Head of caudate nucleus (tissue), 42 donors: Measurements from ENCODE around the gene SHB.
"Not testable (repeated sequence)": the region's sequence is repeated elsewhere in the genome, so short reads cannot be mapped to it uniquely, and the experiment has no call there.

Experiments used
- DNase-seq, 42 donors: peaks; one replicate each; pipeline versions ENCODE4 v3.0.0 to v3.0.0-alpha.2; 2020 to 2021; ENCODE audit warnings: mixed read lengths in 7 of 42
- intact Hi-C: fragments of 100-400 bp; cut with DNase I; formaldehyde crosslinking; loops from one replicate; pipeline ENCODE4 v1.15.0; 2022

The SHB gene

DNA sequence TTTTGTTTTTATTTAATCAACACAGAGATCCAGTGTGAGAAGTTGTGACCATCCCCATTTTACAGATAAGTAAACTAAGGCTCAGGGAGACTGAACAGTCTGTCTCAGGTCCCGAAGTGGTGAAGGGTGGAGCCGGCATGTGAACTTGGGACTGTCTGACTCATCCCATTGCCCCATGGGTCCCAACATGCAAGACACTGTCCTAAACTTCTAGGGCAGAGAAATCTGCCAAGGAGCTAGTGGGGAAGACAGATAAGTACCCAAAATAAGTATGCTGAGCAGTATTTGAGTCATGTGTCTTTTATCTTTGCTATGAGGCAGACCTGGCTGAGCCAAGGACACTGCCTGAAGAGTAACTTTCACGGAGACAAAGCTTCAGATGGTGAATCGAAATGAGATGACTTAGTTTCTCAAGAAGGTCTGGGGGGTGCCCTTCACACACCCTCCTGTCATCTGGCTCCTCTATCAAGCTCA lies 100.8 kb downstream of the SHB start:
- DNase-seq, result no peak
- intact Hi-C loops, result loop anchor here (10.0 kb wide), 1 partner anchor 53 kb away; no protein-coding TSS in a partner anchor

GRCh38 chr9:37967761-37968080 lies 101.3 kb downstream of the SHB start:
- DNase-seq, result no peak
- intact Hi-C loops, result loop anchor here (10.0 kb wide), 1 partner anchor 53 kb away; no protein-coding TSS in a partner anchor

DNA sequence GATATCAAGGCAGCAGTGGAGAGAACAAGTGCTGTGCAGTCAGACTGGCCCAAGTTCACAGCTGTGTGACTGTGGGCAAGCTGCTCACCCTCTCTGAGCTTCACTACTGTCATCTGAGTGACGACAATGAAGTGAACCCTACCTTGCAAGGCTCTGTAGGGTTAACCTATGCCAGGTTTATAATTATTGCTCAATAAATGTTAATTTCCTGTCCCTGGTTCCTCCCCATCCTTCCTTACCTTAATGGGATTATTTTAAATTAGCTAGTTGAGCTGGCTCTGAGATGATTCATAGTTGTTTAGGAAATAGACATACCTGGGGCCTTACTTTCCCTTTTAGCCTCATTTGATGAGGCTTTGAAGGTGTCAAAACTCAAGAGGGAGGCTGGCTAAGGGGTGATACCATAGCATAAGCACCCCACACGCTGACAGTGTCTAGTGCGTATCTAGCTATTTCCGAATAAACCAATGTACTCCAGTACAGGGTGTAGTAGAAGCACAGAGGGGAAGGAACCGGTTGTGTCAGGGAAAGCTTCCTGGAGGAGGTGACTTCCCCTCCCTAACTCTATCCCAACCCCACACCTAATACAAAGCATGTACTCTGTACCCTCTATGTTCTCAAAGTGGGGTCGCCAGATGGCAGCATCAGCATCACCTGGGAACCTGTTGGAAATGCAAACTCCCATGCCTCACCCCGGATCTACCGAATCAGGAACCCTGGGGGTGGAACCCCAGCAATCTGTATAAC lies 101.8 kb downstream of the SHB start:
- no peak for DNase-seq
- intact Hi-C loops, result loop anchor here (10.0 kb wide), 1 partner anchor 52 kb away; no protein-coding TSS in a partner anchor

DNA sequence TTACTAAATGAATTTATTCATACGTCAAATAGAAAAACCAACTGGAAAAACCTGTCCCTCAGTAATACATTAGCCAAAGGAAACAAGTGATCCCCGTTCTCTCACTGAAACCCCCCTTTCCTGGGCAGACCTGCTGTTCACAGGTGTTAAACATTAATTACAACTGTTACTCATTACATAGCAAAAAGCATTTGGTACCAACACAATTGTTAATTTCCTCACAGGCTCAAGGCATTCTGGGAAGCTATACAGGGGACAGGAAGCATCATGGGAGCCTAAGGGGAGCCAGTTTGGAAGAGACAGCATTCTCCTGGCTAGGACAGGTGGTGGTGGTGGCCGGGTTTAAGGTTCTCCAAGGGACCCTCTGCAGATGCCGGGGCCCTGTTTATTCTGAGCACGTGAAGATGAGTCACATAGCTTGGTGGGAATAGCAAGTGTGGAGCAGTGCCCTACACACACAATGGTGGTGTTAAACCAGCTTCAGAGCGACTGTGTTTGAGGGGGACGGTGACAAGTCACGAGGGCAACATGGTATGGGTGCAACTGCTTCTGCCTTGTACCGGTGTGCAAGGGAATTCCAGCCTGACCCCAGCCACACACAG lies 102.5 kb downstream of the SHB start:
- intact Hi-C loops, result loop anchor here (10.0 kb wide), 1 partner anchor 52 kb away; no protein-coding TSS in a partner anchor
- peak in 5 of 42 donors; percentile 33 to 80 (median 51) for DNase-seq

DNA sequence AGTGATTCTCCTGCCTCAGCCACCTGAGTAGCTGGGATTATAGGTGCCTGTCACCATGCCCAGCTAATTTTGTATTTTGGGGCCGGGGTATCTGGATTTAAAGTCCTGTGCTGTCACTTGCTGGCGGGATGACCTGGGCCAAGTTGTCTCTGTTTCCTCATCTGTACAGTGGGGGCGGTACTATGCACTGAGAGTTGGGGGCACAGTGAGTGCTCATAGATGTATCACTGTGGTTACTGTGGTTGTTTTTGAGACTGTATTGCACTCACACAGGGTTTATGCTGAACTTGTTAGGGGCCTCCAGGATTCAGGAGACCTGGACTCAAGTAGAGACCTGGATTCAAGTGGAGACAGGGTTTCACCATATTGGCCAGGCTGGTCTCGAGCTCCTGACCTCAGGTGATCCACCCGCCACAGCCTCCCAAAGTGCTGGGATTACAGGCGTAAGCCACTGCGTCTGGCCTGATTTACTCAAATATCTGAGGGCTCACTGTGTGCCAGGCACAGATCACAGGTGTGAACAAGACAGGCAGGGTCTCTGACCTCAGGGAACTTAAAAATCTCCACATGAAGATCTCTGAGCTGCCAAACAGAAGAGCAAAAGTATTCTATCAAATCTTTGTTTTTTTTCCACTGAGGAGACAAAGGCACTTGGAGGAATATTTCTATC lies 103.2 kb downstream of the SHB start:
- not testable (repeated sequence) for DNase-seq
- intact Hi-C loops, result loop anchor here (10.0 kb wide), 1 partner anchor 51 kb away; no protein-coding TSS in a partner anchor

- no peak for DNase-seq
- intact Hi-C loops, result loop anchor here (10.0 kb wide), 1 partner anchor 50 kb away; no protein-coding TSS in a partner anchor
Observed at GRCh38 chr9:37965116-37965515, 103.9 kb downstream of the SHB start.

DNA sequence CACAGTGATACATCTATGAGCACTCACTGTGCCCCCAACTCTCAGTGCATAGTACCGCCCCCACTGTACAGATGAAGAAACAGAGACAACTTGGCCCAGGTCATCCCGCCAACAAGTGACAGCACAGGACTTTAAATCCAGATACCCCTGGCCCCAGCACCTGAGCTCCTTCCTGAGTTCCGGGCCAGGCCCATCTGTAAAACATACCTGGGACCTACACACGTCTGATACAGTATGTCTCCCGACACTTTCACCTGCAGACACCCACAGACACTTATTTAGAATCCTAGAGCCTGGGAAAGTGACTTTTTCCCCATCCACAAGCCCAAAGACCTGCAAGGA lies 104.3 kb downstream of the SHB start:
- intact Hi-C loops, result loop anchor here (10.0 kb wide), 1 partner anchor 50 kb away; no protein-coding TSS in a partner anchor
- no peak for DNase-seq

- peak; percentile 61 to 95 (median 83) for DNase-seq
- intact Hi-C loops, result loop anchor here (10.0 kb wide), 1 partner anchor 49 kb away; no protein-coding TSS in a partner anchor
Observed at GRCh38 chr9:37963936-37964739, 104.9 kb downstream of the SHB start.

- DNase-seq, result no peak
- intact Hi-C loops, result loop anchor here (10.0 kb wide), 1 partner anchor 47 kb away; no protein-coding TSS in a partner anchor
Observed at GRCh38 chr9:37961351-37961750, 107.7 kb downstream of the SHB start.

DNA sequence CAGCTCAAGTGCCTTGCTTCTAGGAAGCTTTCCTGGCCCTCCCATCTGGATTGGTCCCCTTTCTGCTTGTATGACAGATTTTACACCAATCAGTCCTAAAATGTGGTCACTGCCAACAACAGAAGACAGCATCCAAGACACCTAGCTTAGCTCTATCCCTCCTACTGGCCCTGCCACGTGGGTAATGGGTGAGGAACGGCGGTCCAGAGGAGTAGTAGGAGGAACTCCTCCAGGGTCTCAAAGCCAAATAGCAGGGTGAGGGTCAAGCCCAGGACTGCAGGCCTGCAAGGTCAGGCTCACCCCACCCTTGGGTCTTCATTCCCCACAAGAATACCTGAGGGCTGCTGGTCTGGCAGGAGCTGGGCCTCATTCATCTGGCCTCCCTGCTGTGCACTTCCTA lies 108.4 kb downstream of the SHB start:
- intact Hi-C loops, result loop anchor here (10.0 kb wide), 1 partner anchor 46 kb away; no protein-coding TSS in a partner anchor
- no peak for DNase-seq

- no peak for DNase-seq
- intact Hi-C loops, result loop anchor here (10.0 kb wide), 1 partner anchor 45 kb away; no protein-coding TSS in a partner anchor
Observed at GRCh38 chr9:37959976-37960375, 109.1 kb downstream of the SHB start.

DNA sequence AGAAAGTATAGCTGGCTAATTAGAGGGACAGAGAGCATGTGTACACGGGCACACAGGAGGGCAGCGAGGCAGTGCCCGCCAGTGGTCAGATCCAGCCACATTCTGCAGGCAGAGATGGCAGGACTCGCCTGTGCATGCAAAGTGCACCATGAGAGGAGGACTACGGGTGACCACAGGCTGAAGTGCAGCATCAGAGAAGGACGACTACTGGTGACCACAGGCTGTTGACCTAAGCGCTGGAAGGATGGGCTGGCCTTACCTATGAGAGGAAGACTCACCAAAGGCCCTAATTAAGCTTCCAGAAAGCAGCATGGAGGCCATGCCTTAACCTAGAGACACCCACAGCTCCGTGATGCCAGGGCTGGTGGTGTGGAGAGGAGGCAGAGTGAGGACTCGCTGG lies 110.9 kb downstream of the SHB start:
- DNase-seq, result no peak
- intact Hi-C loops, result no loop called here

- intact Hi-C loops, result no loop called here
- DNase-seq, result no peak
Observed at GRCh38 chr9:37957664-37957953, 111.4 kb downstream of the SHB start.

DNA sequence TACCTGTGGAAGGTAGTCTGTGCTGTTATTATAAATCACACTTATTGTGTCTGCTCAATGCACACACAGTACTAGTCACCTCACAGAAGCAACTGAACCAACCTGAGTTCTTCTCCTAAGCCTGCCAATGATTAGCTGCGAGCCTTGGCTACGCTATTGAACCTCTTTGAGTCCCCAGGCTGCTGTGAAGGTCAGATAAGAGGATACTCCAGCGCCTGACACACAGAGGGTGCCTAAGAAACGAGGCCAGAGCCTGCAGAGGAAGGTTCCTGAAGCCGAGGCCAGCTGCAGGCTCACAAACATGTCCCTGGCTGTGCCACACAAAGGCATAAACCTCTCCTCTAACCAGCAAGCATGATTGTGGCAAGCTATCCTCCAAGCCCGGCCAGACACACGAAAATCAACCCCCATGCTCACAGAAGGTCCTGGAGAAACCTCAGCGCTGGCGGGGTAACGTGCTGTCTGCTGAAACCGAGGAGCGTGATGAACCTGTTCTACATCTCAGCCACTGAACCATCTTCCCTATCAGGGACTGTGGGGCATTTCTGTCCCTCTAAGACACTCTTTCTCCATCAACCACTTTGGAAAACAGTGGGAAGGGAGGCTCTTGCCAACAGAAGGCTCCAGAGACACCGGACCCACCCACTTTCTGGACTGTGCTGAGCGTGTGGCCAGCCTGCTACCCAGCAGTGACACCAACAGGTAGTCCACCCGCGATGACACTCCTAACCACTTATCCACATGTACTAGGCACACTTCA lies 111.9 kb downstream of the SHB start:
- no peak for DNase-seq
- intact Hi-C loops, result no loop called here

GRCh38 chr9:37956423-37956820 lies 112.6 kb downstream of the SHB start:
- DNase-seq, result no peak
- intact Hi-C loops, result no loop called here

DNA sequence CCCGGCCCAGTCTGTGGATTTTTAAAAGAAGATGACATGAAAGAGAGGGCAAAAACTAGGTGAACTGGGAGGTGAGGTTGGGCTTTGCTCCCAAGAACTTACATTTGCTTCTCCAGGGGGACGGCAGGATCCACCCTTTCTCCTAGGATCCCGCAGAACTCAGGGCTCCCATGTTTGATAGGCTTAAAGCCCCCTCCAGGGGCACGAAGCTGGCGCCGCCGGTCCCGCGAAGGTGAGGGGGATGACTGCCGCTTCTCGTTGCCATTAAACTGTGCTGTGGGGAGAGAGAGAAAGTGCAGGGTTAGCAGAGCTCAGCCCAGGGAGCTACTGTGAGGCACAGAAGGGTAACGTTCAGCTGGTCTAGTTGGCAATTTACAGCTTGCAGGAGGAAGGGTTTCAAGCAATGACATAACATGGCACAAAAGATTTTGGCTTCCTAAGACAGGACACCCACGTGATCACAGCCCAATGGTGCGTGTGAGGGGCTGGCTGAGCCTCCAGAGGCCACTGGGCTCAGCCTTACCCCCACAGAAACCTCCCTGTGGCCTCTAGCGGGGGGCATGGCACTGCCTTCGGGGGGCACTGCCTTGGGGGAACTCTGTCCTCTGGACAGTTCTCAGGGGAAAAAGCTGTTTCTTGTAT lies 113.1 kb downstream of the SHB start:
- peak in 2 of 42 donors; percentile 39 to 50 for DNase-seq
- intact Hi-C loops, result no loop called here

DNA sequence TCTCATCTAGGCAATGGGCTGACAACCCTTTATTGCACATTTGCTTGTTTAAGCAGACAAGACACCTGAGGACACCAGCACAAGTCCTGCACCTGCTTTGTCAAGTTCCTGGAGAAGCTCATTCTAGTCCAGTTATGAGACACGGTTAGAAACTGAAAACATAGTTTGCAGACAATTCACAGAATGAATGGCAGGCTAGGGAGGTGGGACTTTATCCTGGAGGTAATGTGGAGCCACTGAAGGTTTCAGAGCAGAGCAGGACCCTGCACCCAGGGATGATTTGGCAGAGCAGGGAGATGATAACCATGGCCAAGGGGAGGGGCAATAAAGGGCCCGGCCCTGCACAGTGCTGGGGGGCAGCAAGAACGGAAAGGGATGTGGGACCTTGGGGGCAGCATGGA lies 114.4 kb downstream of the SHB start:
- intact Hi-C loops, result no loop called here
- DNase-seq, result no peak
